Inflammatory macrophage treated with lipopolysaccharide for 4 hours (primary cell): ENCODE measurements around the gene PCDH9.

Experiments
- DNase-seq: peaks from one replicate; pipeline ENCODE4 v3.0.0-alpha.2; 2020

The PCDH9 gene

DNA sequence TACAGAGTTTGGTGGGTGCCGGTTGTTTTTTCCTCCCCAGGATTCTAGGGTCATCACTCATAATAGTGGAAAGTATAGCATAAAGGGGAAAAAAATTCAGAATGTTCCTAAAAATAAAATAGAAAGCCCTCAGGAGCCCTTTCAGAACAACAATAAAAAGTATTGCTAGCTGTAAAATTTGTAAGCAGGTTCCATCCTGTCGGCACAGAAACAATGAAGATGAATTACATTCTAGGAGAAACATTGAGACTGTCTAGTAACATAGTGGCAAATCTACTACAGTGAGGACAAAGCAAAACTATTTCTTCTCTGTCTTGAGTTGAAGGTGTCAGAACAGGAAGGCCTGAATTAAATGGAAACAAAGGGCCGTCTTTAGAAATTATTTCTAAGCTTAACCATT lies 870.7 kb downstream of the PCDH9 start:
- no peak for DNase-seq

DNA sequence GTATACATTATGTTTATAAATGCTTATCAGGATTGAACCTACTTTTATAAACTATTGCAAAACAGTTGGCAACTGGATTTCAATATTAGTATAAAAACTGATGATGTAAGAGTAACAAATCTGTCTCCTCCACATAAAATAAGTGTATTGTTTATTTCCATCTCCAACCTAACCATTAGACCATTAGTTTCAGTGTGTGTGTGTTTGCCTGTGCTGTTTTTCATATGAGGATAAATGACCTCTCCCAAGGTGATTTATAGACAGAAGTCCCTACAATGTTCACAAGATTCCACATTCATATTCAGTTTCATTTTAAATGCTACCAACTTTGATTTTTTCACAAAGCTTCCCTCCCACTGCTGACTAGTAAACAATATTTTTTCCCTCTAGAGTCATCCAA lies 871.6 kb downstream of the PCDH9 start:
- no peak for DNase-seq

DNA sequence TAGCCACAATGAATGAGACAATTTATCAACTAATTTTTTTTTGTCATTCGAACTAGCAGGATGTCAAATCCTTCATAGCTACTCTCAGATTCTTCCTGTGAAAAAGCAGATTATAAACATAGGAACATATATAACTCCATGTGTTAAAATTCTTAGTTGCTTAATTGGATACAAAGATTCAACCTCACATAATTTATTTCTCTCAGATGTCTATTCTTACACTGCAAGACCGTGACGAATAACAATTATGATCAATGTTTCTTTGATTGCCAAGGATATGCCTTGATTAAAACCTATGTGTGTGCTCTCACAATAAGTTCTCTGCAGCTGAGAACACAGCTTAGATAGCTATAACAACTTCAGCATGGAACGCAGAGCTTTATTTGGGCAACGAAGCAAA lies 872.7 kb downstream of the PCDH9 start:
- no peak for DNase-seq

DNA sequence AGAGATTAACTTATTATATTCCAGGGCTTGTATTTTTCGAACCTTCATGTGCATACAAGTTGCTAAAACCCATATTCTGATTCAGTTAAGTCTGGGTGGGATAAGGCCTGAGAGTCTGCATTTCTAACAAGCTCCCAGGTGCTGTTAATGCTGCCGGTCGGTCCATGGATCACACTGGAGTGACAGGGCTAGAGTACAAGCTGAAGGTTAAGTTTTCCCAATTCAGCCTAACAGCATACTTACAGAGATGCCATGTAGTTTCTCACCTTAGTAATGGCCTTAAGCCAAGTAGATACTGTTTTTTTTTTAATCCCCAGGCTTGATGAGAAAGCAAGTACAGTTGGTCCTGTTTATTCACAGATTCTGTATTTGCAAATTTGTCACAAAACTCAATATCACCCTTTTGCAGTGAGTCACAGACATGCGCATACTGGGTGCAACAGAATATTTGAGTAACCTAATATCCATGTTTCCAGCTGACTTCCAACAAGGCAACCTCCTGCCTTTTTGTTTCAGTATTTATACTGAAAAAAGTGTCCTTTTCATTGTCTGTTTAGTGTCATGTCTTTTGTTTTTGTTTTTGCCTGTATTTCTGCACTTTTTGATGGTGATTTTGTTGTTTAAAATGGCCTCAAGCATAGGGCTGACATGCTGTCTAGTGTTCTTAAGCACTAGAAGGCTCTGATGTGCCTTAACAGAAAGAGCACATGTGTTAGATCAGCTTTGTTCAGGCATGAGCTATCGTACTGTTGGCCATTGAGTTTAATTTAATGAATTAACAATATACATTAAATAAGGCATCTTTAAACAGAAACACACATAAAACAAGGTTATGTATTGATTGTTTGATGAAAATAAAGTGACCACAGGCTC lies 875.0 kb downstream of the PCDH9 start:
- no peak for DNase-seq

DNA sequence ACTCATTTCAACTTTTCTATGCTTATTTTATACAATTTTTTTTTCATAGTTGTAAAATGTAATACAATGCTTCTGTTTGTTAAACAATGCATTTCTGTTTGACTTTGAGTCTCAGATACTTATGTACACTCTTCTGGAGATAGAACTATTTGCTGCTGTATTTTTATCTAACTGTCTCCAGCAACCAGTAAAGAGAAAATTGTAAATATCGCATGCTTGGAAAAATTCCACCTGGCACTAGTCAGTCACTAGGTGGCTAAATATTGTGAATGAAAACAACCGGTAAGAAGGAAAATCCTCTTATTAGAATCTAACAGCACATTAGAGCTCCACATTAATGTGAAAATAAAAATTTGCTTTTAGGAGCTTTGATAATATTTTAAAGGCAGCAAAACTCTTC lies 876.5 kb downstream of the PCDH9 start:
- no peak for DNase-seq

DNA sequence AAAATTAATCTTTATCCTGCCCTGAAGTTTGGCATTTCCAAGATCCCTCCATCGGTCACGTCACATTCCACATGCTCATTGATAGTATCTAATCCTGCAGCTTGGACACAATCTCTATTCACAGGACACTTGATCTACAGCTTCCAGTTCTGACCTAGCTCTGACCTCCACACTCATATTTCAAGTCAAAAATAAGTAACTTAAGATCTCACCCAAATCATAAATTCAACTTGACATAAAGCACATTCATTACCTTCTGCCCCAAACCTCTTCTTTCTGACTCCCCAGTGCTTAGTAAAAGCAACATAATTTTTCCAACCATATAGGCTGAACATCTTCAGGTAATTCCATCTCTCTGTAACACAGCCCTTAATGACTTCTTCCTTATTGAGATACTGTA lies 880.2 kb downstream of the PCDH9 start:
- DNase-seq = no peak

DNA sequence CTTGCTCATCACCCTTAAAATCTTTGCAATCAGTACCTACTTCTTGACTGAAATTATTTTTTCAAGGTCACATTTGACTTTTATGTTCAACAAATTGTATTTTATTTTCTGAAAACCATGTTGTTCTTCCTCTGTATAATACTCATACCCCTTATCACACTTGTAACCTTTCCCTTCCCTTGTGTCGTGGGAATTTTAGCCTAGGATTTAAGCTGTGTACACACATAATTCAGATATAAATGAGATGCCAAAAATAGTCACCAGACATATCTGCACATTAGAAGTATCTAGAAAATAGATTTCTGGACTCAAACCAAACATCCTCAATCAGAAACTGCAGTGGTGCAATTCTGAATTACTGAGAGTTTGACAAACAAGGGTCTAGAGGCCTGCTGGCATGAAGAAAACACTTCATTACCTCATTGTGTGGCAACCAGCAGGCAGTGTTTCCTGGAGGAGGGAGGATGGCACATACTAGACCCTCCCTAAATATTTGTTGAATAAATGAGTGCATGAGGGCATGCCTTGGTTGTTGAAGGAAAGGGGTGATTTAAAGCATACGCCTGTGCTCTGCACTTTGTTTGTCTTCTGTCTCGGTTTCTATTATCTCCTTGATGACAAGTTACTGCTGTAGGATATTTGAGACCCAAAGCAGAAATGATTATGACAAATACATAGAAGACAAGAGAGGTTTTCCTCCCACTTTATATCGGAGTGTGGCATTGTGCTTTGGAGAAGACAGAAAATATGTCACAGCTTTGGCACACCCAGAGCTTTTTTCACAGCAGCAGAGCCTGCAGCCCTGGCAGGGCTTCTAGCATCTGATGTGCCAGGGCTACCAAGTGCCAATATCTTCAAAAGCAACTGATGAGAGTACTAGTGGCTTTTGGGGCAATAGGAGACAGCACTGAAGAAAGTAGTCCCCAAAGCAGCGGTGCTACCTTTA lies 881.1 kb downstream of the PCDH9 start:
- DNase-seq = no peak

DNA sequence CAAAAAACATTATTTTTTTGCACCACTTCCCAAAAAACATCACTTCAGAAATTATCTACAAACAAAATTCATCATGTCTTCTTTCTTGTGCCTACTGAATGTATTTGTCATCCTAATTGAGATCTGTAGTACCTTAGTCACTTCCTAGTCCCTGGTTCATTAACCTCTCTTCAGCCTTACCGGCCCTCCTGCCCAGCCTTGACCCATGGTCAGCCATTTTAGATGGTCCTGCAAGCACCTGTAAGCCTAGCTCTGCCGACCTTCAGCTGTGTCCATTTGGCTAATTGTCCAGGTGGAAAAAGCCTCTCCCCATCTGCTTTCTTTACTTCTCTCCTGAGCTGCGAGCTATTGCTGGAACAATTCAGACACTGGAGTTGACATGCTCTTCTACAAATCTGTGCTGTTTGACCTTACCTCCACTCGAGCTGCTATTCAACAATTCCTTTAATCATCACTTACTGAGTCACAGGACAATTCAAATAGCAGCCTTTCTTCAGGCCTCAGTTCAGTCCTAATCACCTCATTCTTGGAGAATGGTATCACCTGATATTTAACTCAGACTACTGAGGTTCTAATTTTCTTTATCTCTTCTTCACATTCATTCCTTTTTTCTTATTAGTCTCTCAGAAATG lies 882.5 kb downstream of the PCDH9 start:
- DNase-seq = no peak

DNA sequence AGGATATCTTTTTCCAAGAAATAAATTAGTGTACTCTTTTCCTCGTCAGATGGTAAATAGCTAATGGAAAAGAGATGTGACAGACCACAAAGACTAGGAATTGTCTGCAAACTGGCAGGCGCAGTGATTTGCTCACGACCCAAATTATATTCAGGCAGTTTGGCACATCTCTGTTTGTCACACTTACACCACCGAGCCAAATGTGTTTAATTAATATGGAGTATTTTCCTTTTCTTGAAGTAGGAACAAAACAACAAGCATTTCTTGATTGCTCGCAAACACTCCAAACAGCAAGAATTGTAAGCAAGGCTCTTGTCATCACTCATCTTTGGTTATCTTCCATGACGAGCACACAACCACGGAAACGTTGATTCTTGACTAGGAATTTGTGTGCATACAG lies 884.2 kb downstream of the PCDH9 start:
- no peak for DNase-seq

DNA sequence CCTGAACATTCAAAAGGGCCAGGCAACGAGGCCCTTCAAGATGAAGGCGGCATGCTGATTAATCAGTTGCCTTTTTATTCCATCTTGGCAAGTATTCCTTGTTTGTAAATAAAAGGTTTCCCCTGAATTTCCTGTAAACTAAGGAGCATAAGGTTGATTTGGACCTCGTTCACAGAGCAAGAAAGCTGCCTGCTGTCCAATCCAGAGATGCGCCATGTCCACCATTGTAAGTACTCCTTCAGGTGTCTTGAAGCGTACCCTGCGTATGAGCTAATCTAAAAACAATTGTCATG lies 884.7 kb downstream of the PCDH9 start:
- no peak for DNase-seq

DNA sequence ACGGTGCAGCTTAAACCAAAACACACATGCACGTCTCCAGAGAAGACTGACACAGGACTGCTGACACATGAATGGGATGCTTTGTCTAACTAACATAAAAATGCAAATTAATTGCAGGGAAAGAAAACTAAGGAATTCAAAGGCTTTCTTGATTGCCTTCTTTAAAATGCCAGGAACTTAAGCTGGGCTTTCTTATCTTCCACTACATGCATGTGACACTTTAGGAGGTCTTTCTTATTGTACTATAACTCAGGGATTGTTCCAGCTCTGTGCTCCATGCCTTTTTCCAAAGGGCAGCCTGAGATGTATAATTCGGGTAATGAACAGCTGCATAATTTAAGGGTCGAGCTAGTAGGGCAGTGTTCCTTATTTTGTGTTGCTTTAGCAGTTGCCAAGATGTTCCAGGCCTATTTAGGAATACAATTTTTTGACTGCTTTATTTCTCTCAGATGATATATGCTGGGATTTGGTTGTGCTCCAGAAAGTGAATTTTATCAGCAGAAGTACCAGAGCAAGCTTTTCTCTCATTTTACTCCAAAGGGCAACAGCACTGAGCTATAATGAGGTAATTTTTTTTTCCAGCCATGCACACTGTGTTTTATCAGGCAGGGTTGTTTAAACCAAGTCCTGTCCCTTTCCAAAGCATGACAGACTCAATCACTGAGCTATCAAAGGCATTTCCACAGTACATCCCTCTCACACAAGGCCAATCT lies 885.2 kb downstream of the PCDH9 start:
- DNase-seq = no peak

DNA sequence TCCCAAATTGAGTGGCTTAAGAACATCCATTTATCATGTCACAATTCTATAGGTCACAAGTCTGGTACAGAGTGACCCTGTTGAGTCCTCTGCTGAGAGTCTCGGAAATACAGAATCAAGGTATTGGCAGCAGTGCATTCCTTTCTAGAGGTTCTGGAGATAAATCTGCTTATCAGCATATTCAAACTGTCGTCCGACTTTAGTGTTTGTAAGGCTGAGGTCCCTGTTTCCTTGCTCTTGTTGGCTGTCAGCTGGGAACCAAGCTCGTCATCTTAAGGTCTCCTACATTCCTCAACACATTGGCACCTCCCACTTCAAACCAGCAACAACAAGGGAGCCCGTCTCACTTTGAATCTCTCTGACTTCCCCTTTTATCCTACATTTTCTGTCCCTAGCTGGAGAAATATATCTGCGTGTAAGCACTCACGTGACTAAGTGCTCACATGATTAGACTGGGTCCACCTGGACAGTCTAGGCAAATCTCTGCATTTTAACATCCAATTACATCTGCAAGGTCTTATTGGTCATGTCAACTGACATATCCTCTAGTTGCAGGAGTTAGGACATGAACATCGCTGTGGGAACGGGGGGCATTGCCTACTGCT lies 886.8 kb downstream of the PCDH9 start:
- DNase-seq = no peak

DNA sequence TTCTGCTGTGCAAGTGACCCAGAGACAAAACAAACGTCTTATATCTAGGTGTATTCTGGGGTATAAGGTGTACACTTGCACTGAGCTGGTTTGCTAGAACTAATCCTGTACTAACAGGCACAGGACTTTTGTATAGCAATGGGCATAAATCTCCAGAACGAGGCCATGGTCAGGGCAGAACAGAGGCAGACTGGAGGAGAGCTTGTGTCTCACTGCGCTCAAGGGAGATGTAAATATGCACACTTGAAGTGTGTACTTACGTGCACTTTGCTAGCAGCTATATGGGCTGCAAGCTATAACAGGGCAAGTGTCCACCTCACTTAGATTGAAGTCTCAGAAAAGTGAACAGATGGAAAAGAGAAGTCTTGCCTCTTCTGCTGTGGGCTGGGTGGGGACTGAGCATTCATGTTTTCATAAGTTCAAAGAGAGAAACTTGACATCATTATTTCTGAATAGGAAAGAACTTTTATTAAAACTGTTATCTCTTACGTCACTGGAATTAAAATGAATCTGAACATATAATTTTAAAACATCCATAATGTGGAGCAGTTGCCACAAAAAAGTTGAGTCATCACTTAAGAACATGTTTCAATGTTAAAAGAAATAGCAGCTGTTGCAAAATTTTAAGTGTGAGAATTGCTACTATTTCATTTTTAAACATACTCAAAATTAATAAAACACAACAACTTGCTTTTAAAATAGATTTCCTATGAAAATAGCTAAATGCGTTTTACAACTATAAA lies 888.3 kb downstream of the PCDH9 start:
- DNase-seq = no peak

DNA sequence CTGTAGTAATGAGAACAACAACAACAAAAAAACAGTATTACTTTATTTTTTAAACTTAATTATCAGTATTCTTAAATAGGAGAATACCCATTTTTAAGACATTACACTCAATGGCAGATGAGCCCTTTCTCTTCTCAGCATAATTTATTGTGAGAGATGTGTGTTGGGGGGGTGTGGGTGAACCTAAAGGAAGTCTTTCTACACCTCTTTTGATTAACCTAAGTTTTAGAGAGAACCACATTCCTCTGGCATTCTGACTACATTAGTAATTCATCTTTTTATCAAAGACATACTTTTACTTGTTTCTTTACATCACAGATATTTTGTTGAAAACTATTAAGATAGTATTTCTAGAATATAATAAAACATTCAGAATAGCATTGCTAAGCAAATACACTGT lies 890.9 kb downstream of the PCDH9 start:
- DNase-seq = no peak

DNA sequence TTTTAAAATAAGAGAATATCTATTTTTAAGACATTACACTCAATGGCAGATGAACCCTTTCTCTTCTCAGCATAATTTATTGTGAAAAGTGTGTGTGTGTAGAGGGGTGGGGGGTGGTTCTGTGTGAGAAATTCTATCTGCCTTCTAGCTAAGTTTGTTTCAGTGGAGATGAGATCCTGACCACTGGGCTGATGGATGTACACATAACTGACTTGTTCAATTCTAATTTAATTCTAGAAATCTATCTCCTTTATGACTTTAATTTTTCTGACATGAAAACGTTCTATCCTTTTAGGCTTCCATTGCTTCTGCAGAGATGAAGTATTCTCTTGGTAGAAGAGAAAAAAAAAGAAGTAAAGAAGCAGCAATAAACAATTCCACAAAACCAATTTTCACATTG lies 891.6 kb downstream of the PCDH9 start:
- DNase-seq = no peak

DNA sequence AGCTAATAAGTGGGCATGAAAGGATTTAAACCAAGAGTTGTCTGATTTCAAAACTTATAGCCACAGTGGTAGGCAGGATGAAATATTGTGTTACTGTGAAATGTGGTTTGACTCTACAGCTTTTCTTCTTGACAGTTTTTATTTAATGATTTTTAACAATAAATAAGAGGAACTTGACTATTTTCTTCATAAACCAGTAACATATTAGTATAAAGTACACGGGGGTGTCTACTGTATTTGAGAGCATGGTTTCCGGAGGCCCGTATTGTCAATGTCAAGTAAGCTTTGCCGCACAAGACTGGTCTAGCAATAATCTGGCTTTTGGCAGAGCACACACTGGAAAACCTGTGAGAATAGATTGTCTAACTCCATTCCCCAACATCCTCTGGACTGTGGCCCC lies 894.5 kb downstream of the PCDH9 start:
- no peak for DNase-seq

DNA sequence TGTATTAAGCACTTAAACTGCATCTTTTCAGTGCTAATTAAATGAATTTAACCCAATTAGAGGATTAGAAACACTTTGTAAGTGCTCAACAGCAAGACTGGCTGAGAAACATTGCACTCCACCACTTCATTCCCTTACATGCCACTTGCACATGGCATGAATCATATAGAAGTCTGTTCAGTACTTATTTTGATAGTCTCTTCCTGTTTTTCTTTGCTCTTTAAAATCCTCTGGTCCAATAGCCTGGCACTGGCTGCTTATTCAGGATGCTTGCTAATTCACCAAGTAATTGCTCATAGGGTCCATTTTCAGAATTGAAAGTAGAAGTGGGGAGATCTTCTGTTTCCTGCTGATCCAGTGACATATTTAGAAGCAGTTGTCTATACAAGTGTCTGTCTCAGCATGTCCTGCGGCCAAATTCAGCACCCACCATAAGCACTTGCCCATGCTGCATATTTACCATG lies 900.1 kb downstream of the PCDH9 start:
- DNase-seq = peak; percentile 2

DNA sequence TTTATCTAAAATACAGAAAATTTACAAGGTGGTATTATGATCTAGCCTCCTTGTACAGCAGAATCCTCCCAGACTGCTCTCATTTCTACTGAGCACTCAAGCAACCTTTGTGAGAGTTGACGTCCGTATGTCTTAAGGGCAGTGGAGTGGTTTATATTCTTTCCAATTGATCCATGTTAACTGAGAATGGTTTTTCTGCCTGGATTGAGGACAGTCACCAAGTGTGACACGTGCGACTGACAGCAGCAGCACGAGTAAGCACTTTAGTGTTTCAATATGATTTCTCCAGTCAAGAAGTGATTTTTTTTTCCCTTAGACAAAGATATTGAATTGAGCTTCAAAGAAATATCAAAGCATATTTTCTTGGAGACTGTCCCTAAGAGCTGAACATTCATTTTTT lies 901.7 kb downstream of the PCDH9 start:
- no peak for DNase-seq

DNA sequence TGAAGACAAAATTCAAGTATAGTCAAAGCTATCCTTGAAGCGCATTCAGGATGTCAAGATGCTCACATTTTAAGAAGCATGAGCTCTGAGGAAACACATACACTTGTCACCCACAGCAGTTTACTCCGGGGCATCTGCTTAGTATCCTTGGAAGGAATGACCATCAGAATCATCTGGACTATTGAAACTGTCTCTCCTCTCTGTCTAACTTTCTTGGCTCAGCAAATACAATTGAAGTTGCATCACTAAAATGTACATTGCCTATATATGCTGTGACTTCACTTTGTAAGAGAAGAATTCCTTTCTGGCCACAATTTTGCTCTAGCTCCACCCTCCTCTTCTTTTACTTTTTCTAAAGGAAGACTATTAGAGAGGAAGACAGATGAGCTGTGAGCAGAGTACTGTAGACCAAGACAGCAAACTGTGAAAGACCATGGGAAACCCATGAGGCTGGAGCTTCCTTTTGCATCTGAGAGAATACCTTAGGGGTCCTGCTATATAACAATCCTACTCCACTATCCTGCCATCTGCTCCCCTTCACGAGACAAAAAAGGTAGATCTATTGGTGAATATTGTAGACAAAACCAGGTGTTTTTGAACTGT lies 906.3 kb downstream of the PCDH9 start:
- no peak for DNase-seq

DNA sequence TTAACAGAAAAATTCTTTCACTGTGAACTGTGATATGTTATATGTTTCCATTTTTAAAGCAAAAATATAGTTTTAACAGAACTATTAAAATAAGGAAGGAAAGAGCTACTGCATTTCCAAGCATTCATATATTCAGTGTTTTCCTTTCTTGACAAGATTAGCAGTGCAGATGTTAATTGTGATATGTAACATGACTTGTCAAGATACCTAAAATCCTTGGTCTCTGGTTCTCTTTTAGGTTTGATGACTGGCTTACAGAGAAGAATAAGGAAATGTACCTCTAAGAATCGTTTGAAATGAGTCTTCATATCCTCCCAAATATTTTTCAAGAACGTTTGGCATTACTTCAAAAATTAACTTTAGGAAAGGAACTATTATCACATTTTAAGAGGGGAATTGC lies 907.2 kb downstream of the PCDH9 start:
- DNase-seq = no peak

DNA sequence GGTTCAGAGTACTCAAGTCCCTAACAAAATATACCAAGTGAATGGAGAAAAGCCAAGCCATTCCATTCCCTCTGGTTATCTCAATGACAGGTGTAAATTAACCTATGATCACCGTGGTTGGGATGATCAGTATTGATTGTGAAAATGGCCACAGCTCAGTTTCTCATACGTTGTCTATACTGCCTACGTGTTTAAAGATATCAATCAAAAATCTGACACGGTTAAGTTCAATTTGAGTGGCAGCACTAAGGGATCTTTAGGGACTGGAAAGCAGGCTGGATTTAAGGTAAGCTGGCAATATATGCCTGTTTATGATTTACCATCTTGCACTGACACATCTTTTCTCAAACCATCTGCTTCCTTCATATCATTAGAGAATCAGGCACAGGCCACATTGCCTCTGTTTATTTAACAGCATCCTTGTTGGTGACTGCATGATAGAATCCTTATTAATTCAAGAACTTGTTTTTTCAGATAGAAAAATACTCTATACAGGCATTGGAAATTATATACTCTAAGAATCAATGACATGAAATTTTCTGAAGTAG lies 907.9 kb downstream of the PCDH9 start:
- no peak for DNase-seq
